ENCODE measurements around the gene ABCA6. TPM values are rescaled to one million over a fixed set of nuclear protein-coding genes. Genes with fewer than 3 reads are reported as not detected.
"Not testable (repeated sequence)": the region's sequence is repeated elsewhere in the genome, so short reads cannot be mapped to it uniquely, and the experiment has no call there.

ABCA6 gene
- total RNA-seq, 1 donor: 30.4 TPM

- Histone ChIP-seq H3K4me3 (ENCODE audit: insufficient read depth, low read length) (no peak overlapping the region), H3K27ac (ENCODE audit: low read depth, low read length) (no peak overlapping the region), H2AFZ (ENCODE audit: low read length) (no peak overlapping the region), H4K20me1 (ENCODE audit: insufficient read depth, low read length) (no peaks in the 10 kb centered on the region), H3K36me3 (ENCODE audit: insufficient read depth, low read length) (no peaks in the 10 kb centered on the region), H3K4me2 (ENCODE audit: insufficient read depth, low read length) (no peak overlapping the region), H3K79me2 (ENCODE audit: insufficient read depth, low read length) (no peaks in the 10 kb centered on the region), H3K9me3 (ENCODE audit: low read depth, low read length) (peaks cover 2% of the 10 kb centered on the region), H3K27me3 (ENCODE audit: insufficient read depth, low read length) (no peaks in the 10 kb centered on the region), H3K4me1 (ENCODE audit: insufficient read depth, low read length) (no peaks in the 10 kb centered on the region)
- TF ChIP-seq CTCF (IDR thresholded peaks at IDR 0.05; ENCODE audit: extremely low read depth, low read depth, low read length): peak; percentile 38
- no peak for DNase-seq (ENCODE audit: insufficient read length, low spot score, missing footprints)
These were observed 56.8 kb downstream of the ABCA6 start for GRCh38 chr17:69084911-69085310.

GRCh38 chr17:69082696-69083095 lies 59.0 kb downstream of the ABCA6 start:
- no peaks in the 10 kb centered on the region for H4K20me1 ChIP-seq (ENCODE audit: insufficient read depth, low read length)
- H3K36me3 ChIP-seq (ENCODE audit: insufficient read depth, low read length): no peaks in the 10 kb centered on the region
- H2AFZ ChIP-seq (ENCODE audit: low read length): no peak overlapping the region
- no peak overlapping the region for H3K4me3 ChIP-seq (ENCODE audit: insufficient read depth, low read length)
- no peak overlapping the region for H3K4me2 ChIP-seq (ENCODE audit: insufficient read depth, low read length)
- no peak for DNase-seq (ENCODE audit: insufficient read length, low spot score, missing footprints)
- H3K79me2 ChIP-seq (ENCODE audit: insufficient read depth, low read length): no peaks in the 10 kb centered on the region
- H3K27ac ChIP-seq (ENCODE audit: low read depth, low read length): no peak overlapping the region
- peaks cover 2% of the 10 kb centered on the region for H3K9me3 ChIP-seq (ENCODE audit: low read depth, low read length)
- no peaks in the 10 kb centered on the region for H3K27me3 ChIP-seq (ENCODE audit: insufficient read depth, low read length)
- H3K4me1 ChIP-seq (ENCODE audit: insufficient read depth, low read length): no peaks in the 10 kb centered on the region
- TF ChIP-seq CTCF (IDR thresholded peaks at IDR 0.05; ENCODE audit: extremely low read depth, low read depth, low read length): no peak

GRCh38 chr17:69078864-69079263 lies 62.8 kb downstream of the ABCA6 start:
- no peak for DNase-seq (ENCODE audit: insufficient read length, low spot score, missing footprints)
- Histone ChIP-seq H3K36me3 (ENCODE audit: insufficient read depth, low read length) (no peaks in the 10 kb centered on the region), H3K27ac (ENCODE audit: low read depth, low read length) (no peak overlapping the region), H3K4me3 (ENCODE audit: insufficient read depth, low read length) (no peak overlapping the region), H3K27me3 (ENCODE audit: insufficient read depth, low read length) (no peaks in the 10 kb centered on the region), H4K20me1 (ENCODE audit: insufficient read depth, low read length) (no peaks in the 10 kb centered on the region), H3K9me3 (ENCODE audit: low read depth, low read length) (peaks cover 2% of the 10 kb centered on the region), H3K79me2 (ENCODE audit: insufficient read depth, low read length) (no peaks in the 10 kb centered on the region), H3K4me1 (ENCODE audit: insufficient read depth, low read length) (no peaks in the 10 kb centered on the region), H2AFZ (ENCODE audit: low read length) (no peak overlapping the region), H3K4me2 (ENCODE audit: insufficient read depth, low read length) (no peak overlapping the region)
- no peak for TF ChIP-seq CTCF (IDR thresholded peaks at IDR 0.05; ENCODE audit: extremely low read depth, low read depth, low read length)

- Histone ChIP-seq H3K4me2 (ENCODE audit: insufficient read depth, low read length) (no peak overlapping the region), H3K4me3 (ENCODE audit: insufficient read depth, low read length) (no peak overlapping the region), H3K79me2 (ENCODE audit: insufficient read depth, low read length) (no peaks in the 10 kb centered on the region), H3K9me3 (ENCODE audit: low read depth, low read length) (no peaks in the 10 kb centered on the region), H3K27ac (ENCODE audit: low read depth, low read length) (no peak overlapping the region), H2AFZ (ENCODE audit: low read length) (no peak overlapping the region), H3K27me3 (ENCODE audit: insufficient read depth, low read length) (no peaks in the 10 kb centered on the region), H3K36me3 (ENCODE audit: insufficient read depth, low read length) (no peaks in the 10 kb centered on the region), H4K20me1 (ENCODE audit: insufficient read depth, low read length) (no peaks in the 10 kb centered on the region), H3K4me1 (ENCODE audit: insufficient read depth, low read length) (no peaks in the 10 kb centered on the region)
- no peak for TF ChIP-seq CTCF (IDR thresholded peaks at IDR 0.05; ENCODE audit: extremely low read depth, low read depth, low read length)
- no peak for DNase-seq (ENCODE audit: insufficient read length, low spot score, missing footprints)
These were observed 65.9 kb downstream of the ABCA6 start for GRCh38 chr17:69075823-69076222.

- not testable (repeated sequence) for H4K20me1 ChIP-seq (ENCODE audit: insufficient read depth, low read length); H3K27ac ChIP-seq (ENCODE audit: low read depth, low read length); H3K79me2 ChIP-seq (ENCODE audit: insufficient read depth, low read length); H3K27me3 ChIP-seq (ENCODE audit: insufficient read depth, low read length); H3K4me2 ChIP-seq (ENCODE audit: insufficient read depth, low read length); H3K4me1 ChIP-seq (ENCODE audit: insufficient read depth, low read length); H3K4me3 ChIP-seq (ENCODE audit: insufficient read depth, low read length); DNase-seq (ENCODE audit: insufficient read length, low spot score, missing footprints); H2AFZ ChIP-seq (ENCODE audit: low read length); H3K9me3 ChIP-seq (ENCODE audit: low read depth, low read length); H3K36me3 ChIP-seq (ENCODE audit: insufficient read depth, low read length)
These were observed 68.3 kb downstream of the ABCA6 start for GRCh38 chr17:69073392-69073791.

GRCh38 chr17:69072803-69073256 lies 68.9 kb downstream of the ABCA6 start:
- H3K27me3 ChIP-seq (ENCODE audit: insufficient read depth, low read length); H3K27ac ChIP-seq (ENCODE audit: low read depth, low read length); H3K9me3 ChIP-seq (ENCODE audit: low read depth, low read length); H3K4me3 ChIP-seq (ENCODE audit: insufficient read depth, low read length); H3K4me1 ChIP-seq (ENCODE audit: insufficient read depth, low read length); H2AFZ ChIP-seq (ENCODE audit: low read length); DNase-seq (ENCODE audit: insufficient read length, low spot score, missing footprints); H3K4me2 ChIP-seq (ENCODE audit: insufficient read depth, low read length); H3K36me3 ChIP-seq (ENCODE audit: insufficient read depth, low read length); H3K79me2 ChIP-seq (ENCODE audit: insufficient read depth, low read length); H4K20me1 ChIP-seq (ENCODE audit: insufficient read depth, low read length): not testable (repeated sequence)

All from osteoblast (primary cell).